Liver (tissue), 9 donors: ENCODE measurements around the gene SNX20. TPM values are rescaled to one million over a fixed set of nuclear protein-coding genes. Genes with fewer than 3 reads are reported as not detected.

Experiments used
- DNase-seq: peaks from one replicate; pipeline ENCODE4 v3.0.0-alpha.2; 2017; ENCODE audit warnings: low spot score
- H3K27ac ChIP-seq, 2 donors: one replicate each; pipeline ENCODE4 v1.7.0; 2013; ENCODE audit warnings: inconsistent platforms in 2 of 2, low read length in 2 of 2, control low read depth in 1 of 2, low read depth in 1 of 2, mild to moderate bottlenecking in 1 of 2
- H3K27me3 ChIP-seq, 4 donors: one replicate each; pipeline versions ENCODE4 v1.6.1 to v1.7.0; 2013; ENCODE audit warnings: low read length in 3 of 4, inconsistent platforms in 1 of 4, mild to moderate bottlenecking in 1 of 4, moderate library complexity in 1 of 4; ENCODE audit not compliant: control insufficient read depth in 4 of 4, insufficient read depth in 4 of 4
- H3K36me3 ChIP-seq, 4 donors: one replicate each; pipeline versions ENCODE4 v1.6.1 to v1.7.0; 2013; ENCODE audit warnings: low read length in 3 of 4, mild to moderate bottlenecking in 3 of 4, low read depth in 1 of 4, moderate library complexity in 1 of 4; ENCODE audit not compliant: control insufficient read depth in 4 of 4, insufficient read depth in 3 of 4
- H3K4me1 ChIP-seq, 4 donors: one replicate each; pipeline versions ENCODE4 v1.6.1 to v1.7.0; 2013; ENCODE audit warnings: low read length in 3 of 4, mild to moderate bottlenecking in 3 of 4, moderate library complexity in 1 of 4; ENCODE audit not compliant: control insufficient read depth in 4 of 4, insufficient read depth in 4 of 4
- H3K4me3 ChIP-seq, 3 donors: one replicate each; pipeline versions ENCODE4 v1.6.1 to v1.7.0; 2013; ENCODE audit warnings: low read length in 3 of 3, control low read depth in 1 of 3, low read depth in 1 of 3, mild to moderate bottlenecking in 1 of 3
- H3K9ac ChIP-seq, 2 donors: one replicate each; pipeline ENCODE4 v1.7.0; 2013; ENCODE audit warnings: low read length in 2 of 2, mild to moderate bottlenecking in 2 of 2, moderate library complexity in 2 of 2, control low read depth in 1 of 2, low read depth in 1 of 2
- H3K9me3 ChIP-seq, 4 donors: one replicate each; pipeline versions ENCODE4 v1.6.1 to v1.7.0; 2013; ENCODE audit warnings: low read length in 3 of 4; ENCODE audit not compliant: control insufficient read depth in 4 of 4
- ATF3 ChIP-seq: IDR thresholded peaks from 2 replicates; pipeline ENCODE4 v1.6.1; 2016; ENCODE audit warnings: antibody characterized with exemption
- CTCF ChIP-seq: fragments of 150-350 bp; IDR thresholded peaks from 2 replicates; pipeline ENCODE4 v1.5.1; 2017; ENCODE audit warnings: improper control_type of control experiment, low read depth, low read length; ENCODE audit not compliant: missing input control
- EGR1 ChIP-seq, 2 donors: IDR thresholded peaks; 2 replicates each; pipeline ENCODE4 v1.6.1; 2016 to 2018; ENCODE audit warnings: antibody characterized with exemption in 2 of 2, low read depth in 2 of 2
- FOXA1 ChIP-seq: IDR thresholded peaks from 2 replicates; pipeline ENCODE4 v1.6.1; 2016; ENCODE audit warnings: antibody characterized with exemption
- FOXA2 ChIP-seq: IDR thresholded peaks from 2 replicates; pipeline ENCODE4 v1.6.1; 2016; ENCODE audit warnings: antibody characterized with exemption
- GABPA ChIP-seq, 2 donors: IDR thresholded peaks in 1 of 2; conservative IDR thresholded peaks in 1 of 2; 2 replicates each; pipeline ENCODE4 v1.6.1; 2016; ENCODE audit warnings: antibody characterized with exemption in 2 of 2, mild to moderate bottlenecking in 1 of 2, moderate library complexity in 1 of 2
- HNF4A ChIP-seq, 2 donors: conservative IDR thresholded peaks; 2 replicates each; pipeline ENCODE4 v1.6.1; 2016; ENCODE audit warnings: antibody characterized with exemption in 2 of 2, mild to moderate bottlenecking in 2 of 2
- HNF4G ChIP-seq: IDR thresholded peaks from 2 replicates; pipeline ENCODE4 v1.6.1; 2016; ENCODE audit warnings: antibody characterized with exemption
- MAX ChIP-seq: IDR thresholded peaks from 2 replicates; pipeline ENCODE4 v1.6.1; 2016; ENCODE audit warnings: antibody characterized with exemption
- NR2F2 ChIP-seq: IDR thresholded peaks from 2 replicates; pipeline ENCODE4 v1.6.1; 2016; ENCODE audit warnings: antibody characterized with exemption
- REST ChIP-seq: IDR thresholded peaks from 2 replicates; pipeline ENCODE4 v1.6.1; 2016; ENCODE audit warnings: antibody characterized with exemption, mild to moderate bottlenecking
- RXRA ChIP-seq, 2 donors: IDR thresholded peaks; 2 replicates each; pipeline ENCODE4 v1.6.1; 2017 to 2018; ENCODE audit warnings: antibody characterized with exemption in 2 of 2, mild to moderate bottlenecking in 1 of 2
- SP1 ChIP-seq: IDR thresholded peaks from 2 replicates; pipeline ENCODE4 v1.6.1; 2018; ENCODE audit warnings: antibody characterized with exemption, mild to moderate bottlenecking
- YY1 ChIP-seq: IDR thresholded peaks from 2 replicates; pipeline ENCODE4 v1.6.1; 2016; ENCODE audit warnings: antibody characterized with exemption, mild to moderate bottlenecking
- WGBS: extraction: QIAGEN DNeasy Blood & Tissue Kit; methylation state at CpG from one replicate; pipeline ENCODE4 v1.1.7; 2013; 5-methylcytosine and 5-hydroxymethylcytosine counted together
- polyA plus RNA-seq, 2 donors: library from polyadenylated mRNA; stranded (reverse) in 1 of 2; unstranded in 1 of 2; fragments of 200-250 nt in 1 of 2; fragments of >200 nt in 1 of 2; fragmentation: Nextera tagmentation in 1 of 2; extraction: Ambion mirVana in 1 of 2; gene quantifications; one replicate each; pipeline versions ENCODE4 v1.2.1 to v1.2.3, GENCODE V29; 2013 to 2015
- total RNA-seq, 2 donors: library from RNA; depleted of rRNA; stranded (reverse); fragments of >200 nt; gene quantifications; one replicate each; pipeline ENCODE4 v1.2.3, GENCODE V29; 2014
- donor health status: healthy.
- donor health status: healthy.
- donor health status: healthy.
- donor health status: healthy.
- donor health status: healthy.

SNX20 gene
- total and polyA plus RNA-seq, 4 donors, result 0.40 to 3.5 (median 0.98) TPM

GRCh38 chr16:50706250-50706649, 25.1 kb upstream of the SNX20 start:
- no peak for DNase-seq
- no peaks in the 10 kb centered on the region for H3K4me1 ChIP-seq
- H3K4me3 ChIP-seq, result no peak overlapping the region
- H3K9ac ChIP-seq, result no peak overlapping the region
- peaks cover 3 to 18% (median 8%) of the 10 kb centered on the region in 4 donors for H3K9me3 ChIP-seq
- H3K27ac ChIP-seq, result no peak overlapping the region
- no peaks in the 10 kb centered on the region for H3K36me3 ChIP-seq
- no peaks in the 10 kb centered on the region for H3K27me3 ChIP-seq
- WGBS, result 54% methylated on average over 3 of the region's 3 CpGs
- TF ChIP-seq SP1 (no peak), FOXA1 (no peak), RXRA (IDR thresholded peaks at IDR 0.05) (no peak), YY1 (no peak), HNF4A (conservative IDR thresholded peaks at IDR 0.05) (no peak), ATF3 (no peak), CTCF (no peak)

- Histone ChIP-seq H3K27me3 (no peaks in the 10 kb centered on the region), H3K27ac (no peak overlapping the region), H3K4me3 (no peak overlapping the region), H3K9me3 (peaks cover 3 to 18% (median 8%) of the 10 kb centered on the region in 4 donors), H3K9ac (no peak overlapping the region), H3K4me1 (no peaks in the 10 kb centered on the region), H3K36me3 (no peaks in the 10 kb centered on the region)
- TF ChIP-seq GABPA (IDR thresholded peaks at IDR 0.05 in 1 of 2, conservative IDR thresholded peaks at IDR 0.05 in 1 of 2) (no peak), CTCF (no peak), YY1 (no peak), FOXA2 (no peak), HNF4A (conservative IDR thresholded peaks at IDR 0.05) (no peak), MAX (no peak), RXRA (IDR thresholded peaks at IDR 0.05) (no peak), NR2F2 (no peak), SP1 (no peak), EGR1 (IDR thresholded peaks at IDR 0.05; ENCODE audit: low read depth in 2 of 2) (no peak), HNF4G (no peak), REST (no peak), FOXA1 (no peak)
- DNase-seq, result no peak
- WGBS, result 75% methylated on average over 5 of the region's 5 CpGs
Observed at GRCh38 chr16:50705436-50706110, 24.5 kb upstream of the SNX20 start.
